Measurements from ENCODE around the gene NOM1.
"Not testable (repeated sequence)": the region's sequence is repeated elsewhere in the genome, so short reads cannot be mapped to it uniquely, and the experiment has no call there.

The NOM1 gene

GRCh38 chr7:156949541-156950380 lies at the start of gene NOM1:
NOM1 (plus strand) TSS chr7:156949712; CDS start chr7:156949738, 26 bp downstream.
- DNase-seq = peak; percentile 94

- not testable (repeated sequence) for DNase-seq
Measured at GRCh38 chr7:156900093-156900492, 49.4 kb upstream of the NOM1 start.

GRCh38 chr7:156903232-156903909 lies 46.1 kb upstream of the NOM1 start:
- no peak for DNase-seq

- no peak for DNase-seq
Measured at GRCh38 chr7:156906200-156906649, 43.3 kb upstream of the NOM1 start.

- no peak for DNase-seq
Measured at GRCh38 chr7:156907656-156908055, 41.9 kb upstream of the NOM1 start.

- DNase-seq = not testable (repeated sequence)
Measured at GRCh38 chr7:156909574-156910252, 39.8 kb upstream of the NOM1 start.

- DNase-seq = no peak
Measured at GRCh38 chr7:156918635-156919034, 30.9 kb upstream of the NOM1 start.

GRCh38 chr7:156919132-156919713 lies 30.3 kb upstream of the NOM1 start:
- DNase-seq = no peak

GRCh38 chr7:156920076-156920475 lies 29.4 kb upstream of the NOM1 start:
- DNase-seq = no peak

GRCh38 chr7:156920487-156921373 lies 28.8 kb upstream of the NOM1 start:
- DNase-seq = not testable (repeated sequence)

GRCh38 chr7:156922304-156922703 lies 27.2 kb upstream of the NOM1 start:
- DNase-seq = not testable (repeated sequence)

GRCh38 chr7:156925821-156926220 lies 23.7 kb upstream of the NOM1 start:
- not testable (repeated sequence) for DNase-seq

- DNase-seq = no peak
Measured at GRCh38 chr7:156927571-156928405, 21.7 kb upstream of the NOM1 start.

- DNase-seq = no peak
Measured at GRCh38 chr7:156928406-156928747, 21.1 kb upstream of the NOM1 start.

GRCh38 chr7:156929789-156930539 lies 19.5 kb upstream of the NOM1 start:
- no peak for DNase-seq

- no peak for DNase-seq
Measured at GRCh38 chr7:156932006-156932405, 17.5 kb upstream of the NOM1 start.

- DNase-seq = no peak
Measured at GRCh38 chr7:156935250-156935649, 14.3 kb upstream of the NOM1 start.

GRCh38 chr7:156936766-156937165 lies 12.7 kb upstream of the NOM1 start:
- not testable (repeated sequence) for DNase-seq

- no peak for DNase-seq
Measured at GRCh38 chr7:156940421-156941122, 8.9 kb upstream of the NOM1 start.
